Ammon's horn (tissue), 1 donor: ENCODE results near the gene TGFB3.
"Not testable (repeated sequence)": the region's sequence is repeated elsewhere in the genome, so short reads cannot be mapped to it uniquely, and the experiment has no call there.

ENCODE experiments used
- DNase-seq: peaks from one replicate; pipeline ENCODE4 v3.0.0-alpha.2; 2016; ENCODE audit warnings: low spot score

TGFB3 gene

GRCh38 chr14:75981426-75982265 lies at the start of gene TGFB3:
TSS of gene TGFB3 (minus strand) at chr14:75981995. CDS start at chr14:75980893, 1,102 bp downstream.
- DNase-seq, result peak; percentile 77

GRCh38 chr14:76024211-76024907 lies 42.6 kb upstream of the TGFB3 start:
- DNase-seq, result no peak

GRCh38 chr14:76023757-76024156 lies 42.0 kb upstream of the TGFB3 start:
- no peak for DNase-seq

GRCh38 chr14:76022991-76023390 lies 41.2 kb upstream of the TGFB3 start:
- DNase-seq, result no peak

GRCh38 chr14:76019676-76020075 lies 37.9 kb upstream of the TGFB3 start:
- no peak for DNase-seq

- no peak for DNase-seq
Measured at GRCh38 chr14:76015668-76016067, 33.9 kb upstream of the TGFB3 start.

GRCh38 chr14:76015191-76015590 lies 33.4 kb upstream of the TGFB3 start:
- no peak for DNase-seq

- DNase-seq, result peak; percentile 13
Measured at GRCh38 chr14:76012354-76012753, 30.6 kb upstream of the TGFB3 start.

- no peak for DNase-seq
Measured at GRCh38 chr14:76011930-76012329, 30.1 kb upstream of the TGFB3 start.

- DNase-seq, result not testable (repeated sequence)
Measured at GRCh38 chr14:76009627-76010026, 27.8 kb upstream of the TGFB3 start.

- no peak for DNase-seq
Measured at GRCh38 chr14:76007852-76008251, 26.1 kb upstream of the TGFB3 start.

GRCh38 chr14:76007379-76007778 lies 25.6 kb upstream of the TGFB3 start:
- DNase-seq, result no peak

- DNase-seq, result no peak
Measured at GRCh38 chr14:76006253-76006652, 24.5 kb upstream of the TGFB3 start.

GRCh38 chr14:76002383-76002782 lies 20.6 kb upstream of the TGFB3 start:
- no peak for DNase-seq

- peak; percentile 60 for DNase-seq
Measured at GRCh38 chr14:75999511-76000190, 17.9 kb upstream of the TGFB3 start.

- no peak for DNase-seq
Measured at GRCh38 chr14:75996488-75996887, 14.7 kb upstream of the TGFB3 start.

GRCh38 chr14:75995372-75996041 lies 13.7 kb upstream of the TGFB3 start:
- DNase-seq, result no peak

GRCh38 chr14:75993567-75994041 lies 11.8 kb upstream of the TGFB3 start:
- no peak for DNase-seq

GRCh38 chr14:75991753-75992152 lies 10.0 kb upstream of the TGFB3 start:
- DNase-seq, result peak; percentile 59

- no peak for DNase-seq
Measured at GRCh38 chr14:75990297-75990696, 8.5 kb upstream of the TGFB3 start.

- DNase-seq, result no peak
Measured at GRCh38 chr14:75989134-75989533, 7.3 kb upstream of the TGFB3 start.
